HG03442 (cell line): ENCODE measurements around the gene PPP2R2D.
"Not testable (repeated sequence)": the region's sequence is repeated elsewhere in the genome, so short reads cannot be mapped to it uniquely, and the experiment has no call there.

Experiments used
- ATAC-seq: cut with Tn5 transposase; IDR thresholded peaks from one replicate; pipeline ENCODE4 v1.9.1; 2021; ENCODE audit warnings: mild to moderate bottlenecking, moderate library complexity; ENCODE audit not compliant: unreplicated experiment

The PPP2R2D gene

GRCh38 chr10:131973160-131973951 lies 72.5 kb downstream of the PPP2R2D start:
- ATAC-seq = no peak

- ATAC-seq = no peak
These were observed 73.4 kb downstream of the PPP2R2D start for GRCh38 chr10:131974034-131974817.

- no peak for ATAC-seq
These were observed 74.2 kb downstream of the PPP2R2D start for GRCh38 chr10:131975003-131975402.

GRCh38 chr10:131975796-131976195 lies 75.0 kb downstream of the PPP2R2D start:
- ATAC-seq = no peak

GRCh38 chr10:131977323-131978096 lies 76.7 kb downstream of the PPP2R2D start:
- no peak for ATAC-seq

- no peak for ATAC-seq
These were observed 77.6 kb downstream of the PPP2R2D start for GRCh38 chr10:131978366-131978765.

- ATAC-seq = no peak
These were observed 78.0 kb downstream of the PPP2R2D start for GRCh38 chr10:131978851-131979250.

GRCh38 chr10:131979336-131979735 lies 78.5 kb downstream of the PPP2R2D start:
- no peak for ATAC-seq

GRCh38 chr10:131979821-131980270 lies 79.0 kb downstream of the PPP2R2D start:
- ATAC-seq = no peak

- no peak for ATAC-seq
These were observed 79.5 kb downstream of the PPP2R2D start for GRCh38 chr10:131980321-131980720.

GRCh38 chr10:131980761-131981428 lies 80.1 kb downstream of the PPP2R2D start:
- ATAC-seq = no peak

- peak; percentile 90 for ATAC-seq
These were observed 80.8 kb downstream of the PPP2R2D start, which contains the start of gene BNIP3 for GRCh38 chr10:131981429-131982184. Gene BNIP3 (minus strand): TSS chr10:131981923. CDS start chr10:131981806, 117 bp downstream.

GRCh38 chr10:131982185-131982756 lies 81.5 kb downstream of the PPP2R2D start:
- peak; percentile 17 for ATAC-seq

- ATAC-seq = no peak
These were observed 82.0 kb downstream of the PPP2R2D start for GRCh38 chr10:131982796-131983195.

GRCh38 chr10:131983780-131984179 lies 83.0 kb downstream of the PPP2R2D start:
- no peak for ATAC-seq

- ATAC-seq = not testable (repeated sequence)
These were observed 86.0 kb downstream of the PPP2R2D start for GRCh38 chr10:131986851-131987250.

GRCh38 chr10:131987301-131987700 lies 86.5 kb downstream of the PPP2R2D start:
- ATAC-seq = not testable (repeated sequence)

GRCh38 chr10:131987786-131988185 lies 87.0 kb downstream of the PPP2R2D start:
- not testable (repeated sequence) for ATAC-seq

- no peak for ATAC-seq
These were observed 90.9 kb downstream of the PPP2R2D start for GRCh38 chr10:131991726-131992125.
